GM21786 (cell line): ENCODE results near the gene EML1.

ENCODE experiments used
- ATAC-seq: cut with Tn5 transposase; IDR thresholded peaks from one replicate; pipeline ENCODE4 v1.9.1; 2021; ENCODE audit not compliant: unreplicated experiment

Gene EML1

GRCh38 chr14:99802301-99803105 lies 9.3 kb downstream of the EML1 start:
- no peak for ATAC-seq

DNA sequence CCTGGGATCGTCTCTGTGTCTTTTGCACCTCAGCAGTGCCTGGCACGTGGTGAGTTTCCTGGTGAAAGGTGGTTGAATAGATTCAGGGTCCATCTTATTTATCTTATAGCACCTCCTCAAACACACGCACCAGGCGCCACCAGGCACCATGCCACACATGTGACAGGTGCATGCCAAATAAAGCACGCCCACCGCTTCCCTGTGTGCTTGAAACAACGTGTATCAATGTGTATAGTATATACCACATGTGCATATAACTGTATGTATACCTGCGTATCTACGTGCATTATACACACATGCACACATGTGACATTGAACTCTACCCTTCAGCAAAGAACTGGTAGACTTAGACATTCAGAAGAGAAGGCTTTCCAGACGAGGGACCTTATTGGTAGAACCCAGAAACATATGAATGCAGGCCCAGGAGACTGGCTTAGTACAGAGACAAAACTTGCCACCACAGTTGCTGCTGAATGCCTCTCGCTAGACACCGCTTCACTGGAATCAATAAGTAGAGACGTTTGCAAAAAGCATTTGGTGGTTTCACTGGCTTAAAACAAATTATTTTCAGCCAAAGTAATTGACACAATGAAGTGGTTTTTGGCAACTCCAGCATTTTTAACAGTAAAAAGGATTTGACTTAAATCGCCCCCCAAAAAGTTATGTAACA lies 10.0 kb downstream of the EML1 start:
- ATAC-seq, result no peak

DNA sequence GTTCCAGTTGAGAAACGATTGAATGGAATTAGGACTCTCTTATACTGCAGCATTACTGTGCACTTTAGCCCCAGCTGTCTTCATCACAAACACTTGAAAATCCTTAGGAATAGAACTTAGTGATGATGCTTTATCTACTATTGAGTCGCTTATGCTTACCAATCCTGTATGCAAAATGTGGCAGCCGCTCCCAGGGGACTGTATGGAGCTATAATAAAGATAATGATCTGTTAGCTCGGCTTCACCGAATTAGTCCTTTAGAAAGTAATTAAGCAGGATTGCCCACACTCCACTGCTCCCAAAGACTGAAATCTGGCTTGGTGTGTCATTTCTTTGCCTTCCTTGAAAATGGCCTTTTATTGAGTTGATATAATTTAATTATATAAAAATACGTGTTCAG lies 10.6 kb downstream of the EML1 start:
- no peak for ATAC-seq

- ATAC-seq, result no peak
Measured at GRCh38 chr14:99805757-99806439, 12.7 kb downstream of the EML1 start.

DNA sequence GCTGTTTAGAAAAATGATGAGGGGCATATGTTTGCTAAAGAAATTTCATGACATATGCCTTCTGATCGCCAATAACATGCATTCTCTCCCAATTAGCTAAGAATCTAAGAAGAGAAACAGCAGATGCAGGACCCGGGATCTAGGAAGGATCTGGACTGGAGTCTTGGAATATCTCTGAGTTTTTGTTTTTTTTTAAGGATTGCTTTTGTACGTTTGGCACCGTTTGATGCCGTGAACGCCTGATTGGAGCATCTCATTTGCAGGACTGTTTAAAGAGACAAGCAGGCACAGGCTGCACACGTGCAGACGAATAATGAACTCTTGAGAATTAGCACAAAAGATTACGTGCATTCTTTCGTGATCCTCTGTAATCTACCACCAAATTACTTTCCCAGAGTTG lies 13.6 kb downstream of the EML1 start:
- ATAC-seq, result no peak

DNA sequence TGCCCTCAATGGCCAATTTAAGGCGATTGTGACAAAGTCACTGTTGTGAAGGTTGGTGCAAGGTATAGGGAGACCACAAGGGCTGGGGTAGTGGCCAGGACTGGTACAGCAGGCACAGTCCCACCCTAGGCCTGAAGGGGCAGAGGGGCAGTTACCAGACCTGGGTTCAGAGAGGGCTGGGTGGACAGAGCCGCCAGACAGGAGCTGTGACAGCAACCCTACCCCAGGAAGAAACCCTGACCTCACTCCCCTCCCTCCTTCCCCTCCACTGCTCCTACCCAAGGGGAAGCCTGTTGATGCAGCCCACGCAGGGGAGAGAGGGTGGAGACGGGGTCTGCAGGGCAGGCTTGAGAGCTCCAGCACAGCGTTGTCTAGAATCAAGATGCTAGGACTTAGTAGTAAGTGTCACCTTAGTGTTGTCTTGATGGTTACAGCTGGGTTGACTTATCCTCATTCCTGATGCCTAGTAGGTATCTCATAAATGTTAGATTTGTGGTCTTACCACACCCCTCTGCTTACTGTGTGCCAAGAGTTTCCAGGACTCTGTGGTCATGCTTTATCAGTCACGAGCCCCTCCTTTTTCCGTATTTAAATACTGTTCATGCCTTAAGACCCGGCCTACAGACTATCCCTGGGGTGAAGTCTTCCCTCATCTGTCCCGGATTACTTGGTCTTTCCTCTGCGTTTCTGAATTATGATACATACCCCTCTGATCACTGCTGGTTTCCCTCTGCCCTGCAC lies 14.4 kb downstream of the EML1 start:
- ATAC-seq, result no peak

GRCh38 chr14:99808154-99808505 lies 14.9 kb downstream of the EML1 start:
- ATAC-seq, result no peak

- ATAC-seq, result no peak
Measured at GRCh38 chr14:99808515-99808914, 15.3 kb downstream of the EML1 start.

- ATAC-seq, result no peak
Measured at GRCh38 chr14:99809360-99809759, 16.1 kb downstream of the EML1 start.

GRCh38 chr14:99809859-99810558 lies 16.8 kb downstream of the EML1 start:
- ATAC-seq, result no peak

DNA sequence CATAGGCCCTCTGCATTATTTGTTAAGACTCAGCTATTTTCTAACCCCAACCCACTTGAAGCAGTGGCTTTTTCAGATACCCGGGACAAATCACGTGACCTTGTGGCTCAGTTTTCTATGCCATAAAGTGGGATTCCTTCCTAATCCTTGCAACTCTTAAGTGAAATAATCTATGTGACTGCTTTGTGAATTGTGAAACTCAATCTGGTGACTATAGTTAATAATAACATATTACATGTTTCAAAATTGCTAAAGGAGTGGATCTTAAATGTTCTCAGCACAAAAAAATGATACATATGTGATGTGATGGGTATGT lies 17.3 kb downstream of the EML1 start:
- no peak for ATAC-seq

DNA sequence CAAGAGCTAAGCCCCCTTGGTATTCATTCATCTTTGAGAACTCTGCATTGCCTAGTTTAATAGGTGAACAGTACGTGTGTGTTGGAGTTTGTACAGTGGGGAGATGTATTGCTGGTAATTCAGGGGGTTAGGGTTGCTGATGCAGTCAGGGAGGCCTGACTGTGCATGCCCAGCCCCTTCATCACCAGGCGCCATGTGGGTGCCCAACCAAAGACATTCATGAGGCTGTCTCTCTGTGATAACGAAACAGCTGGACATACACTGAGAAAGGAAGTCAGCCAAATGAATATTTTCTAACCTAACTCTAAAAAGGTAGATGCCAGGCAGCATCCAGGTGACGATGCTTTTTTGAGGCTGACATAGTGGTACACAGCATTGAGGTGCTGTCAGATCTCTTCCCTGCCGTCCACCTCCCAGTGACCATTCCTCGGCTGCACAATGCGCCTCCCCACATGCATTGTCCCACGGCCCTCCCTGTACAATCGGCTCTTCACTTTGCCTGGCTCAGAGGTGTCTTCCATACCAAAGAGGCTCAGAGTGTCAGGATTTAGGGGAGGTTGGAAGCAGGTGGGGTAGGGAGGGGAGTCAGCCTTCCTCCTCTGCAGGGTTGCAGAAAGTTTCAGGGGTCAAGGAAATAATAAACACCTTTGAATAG lies 19.0 kb downstream of the EML1 start:
- ATAC-seq, result no peak

DNA sequence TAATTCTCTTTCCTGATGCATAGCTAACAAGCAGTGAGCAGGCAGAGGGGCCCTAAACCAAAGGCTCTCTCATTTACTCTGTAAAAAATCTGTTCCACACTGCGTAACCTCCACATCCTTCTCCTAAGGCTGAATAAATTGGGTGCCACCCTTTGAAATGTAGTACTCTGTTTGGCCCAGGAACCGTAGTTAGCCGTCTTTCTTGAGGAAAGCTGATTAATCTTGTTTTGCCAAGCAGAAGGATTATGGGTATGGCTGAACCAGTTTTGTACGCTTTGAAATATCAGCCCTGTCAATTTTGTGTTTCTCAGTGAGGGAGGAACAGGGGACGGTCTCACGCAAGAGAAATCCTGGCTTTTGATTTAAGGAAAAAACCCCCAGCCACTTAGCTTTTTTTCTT lies 19.7 kb downstream of the EML1 start:
- no peak for ATAC-seq

- ATAC-seq, result no peak
Measured at GRCh38 chr14:99815696-99816095, 22.5 kb downstream of the EML1 start.

DNA sequence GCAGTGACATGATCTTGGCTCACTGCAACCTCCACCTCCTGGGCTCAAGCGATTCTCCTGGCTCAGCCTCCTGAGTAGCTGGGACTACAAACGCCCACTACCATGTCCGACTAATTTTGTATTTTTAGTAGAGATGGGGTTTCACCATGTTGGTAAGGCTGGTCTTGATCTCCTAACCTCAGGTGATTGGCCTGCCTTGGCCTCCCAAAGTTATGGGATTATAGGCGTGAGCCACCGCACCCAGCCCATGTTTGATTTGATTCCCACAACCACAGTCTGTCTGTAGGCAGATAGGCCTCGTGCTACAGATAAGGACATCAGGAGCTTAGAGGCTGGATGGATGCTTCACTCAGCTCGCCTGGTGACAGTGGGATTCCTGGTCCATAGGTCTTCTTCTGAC lies 23.0 kb downstream of the EML1 start:
- ATAC-seq, result no peak

GRCh38 chr14:99816642-99817041 lies 23.4 kb downstream of the EML1 start:
- no peak for ATAC-seq

DNA sequence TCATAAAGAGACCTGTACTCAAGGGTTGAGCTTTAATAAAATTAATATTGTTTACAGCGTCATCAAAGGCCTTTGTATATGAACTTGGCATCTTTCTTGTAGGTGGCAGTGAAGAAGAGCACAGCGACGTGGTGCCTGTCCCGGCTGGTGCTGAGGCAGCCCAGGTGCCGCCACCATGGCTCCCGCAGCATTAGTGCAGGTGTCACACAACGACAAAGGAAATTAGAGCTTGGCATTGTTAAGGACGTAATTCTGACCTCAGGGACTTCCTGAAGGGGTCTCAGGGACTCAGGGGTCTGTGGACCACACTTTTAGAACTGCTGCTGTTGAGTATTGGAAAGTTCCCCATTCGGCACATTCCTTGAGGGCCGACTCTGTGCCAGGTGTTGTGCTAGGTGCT lies 24.1 kb downstream of the EML1 start:
- ATAC-seq, result no peak

GRCh38 chr14:99818503-99819036 lies 25.4 kb downstream of the EML1 start:
- ATAC-seq, result no peak

DNA sequence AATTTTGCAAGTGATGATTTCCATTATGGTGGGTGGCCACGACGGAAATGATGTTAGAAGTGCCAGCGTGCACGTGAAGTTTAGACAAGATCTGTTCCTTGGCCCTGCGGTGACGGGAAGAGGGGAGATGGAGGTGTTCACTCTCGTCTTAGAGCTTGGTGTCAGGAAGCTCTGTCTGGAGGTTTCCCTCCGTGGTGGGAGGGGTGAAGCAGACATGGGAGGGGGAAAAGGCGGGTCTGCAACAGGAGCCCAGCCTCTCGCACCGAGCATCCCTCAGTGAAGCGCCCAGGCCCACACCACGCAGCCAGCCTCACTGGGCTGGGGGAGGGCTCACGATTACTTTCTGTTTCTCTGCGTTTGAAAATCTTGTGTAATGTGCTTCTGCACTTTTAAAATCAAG lies 26.3 kb downstream of the EML1 start:
- ATAC-seq, result no peak

DNA sequence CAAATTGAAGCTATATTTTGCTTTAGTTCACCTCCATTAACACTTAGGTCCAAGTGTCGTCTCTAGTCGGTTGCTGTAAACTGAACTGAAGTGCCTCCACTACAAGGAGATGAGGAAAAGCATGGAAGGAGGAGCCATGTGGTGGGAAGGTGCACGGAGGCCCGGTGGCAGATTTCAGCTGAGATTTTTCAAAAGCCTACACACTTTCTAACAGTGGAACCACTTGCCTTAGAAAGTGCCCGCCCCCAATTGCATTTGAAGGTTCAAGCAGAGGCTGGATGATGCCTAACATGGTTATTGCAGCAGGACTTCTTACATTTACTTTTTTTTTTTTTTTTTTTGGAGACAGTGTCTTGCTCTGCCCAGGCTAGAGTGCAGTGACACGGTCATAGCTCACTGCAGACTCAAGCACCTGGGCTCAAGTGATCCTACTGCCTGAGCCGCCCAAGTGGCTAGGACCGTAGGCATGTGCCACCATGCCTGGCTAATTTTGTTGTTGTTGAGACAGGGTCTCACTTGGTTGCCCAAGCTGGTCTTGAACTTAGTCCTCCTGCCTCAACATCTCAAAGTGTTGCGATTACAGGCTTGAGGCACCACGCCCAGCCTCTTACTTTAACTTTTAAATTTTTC lies 27.6 kb downstream of the EML1 start:
- ATAC-seq, result no peak
